Caco-2 (cell line): Measurements from ENCODE around the gene FATE1. TPM values are rescaled to one million over a fixed set of nuclear protein-coding genes. Genes with fewer than 3 reads are reported as not detected.

ENCODE experiments used
- BruUV-seq: library from RNA; stranded (reverse); fragments of 400-500 nt; replicated peaks from 2 replicates; lab custom pipeline; 2021; lab: Mats Ljungman, UMichigan
- CTCF ChIA-PET: fragments of 300-600 bp; sonication (Branson Sonifier 250); formaldehyde crosslinking; loops from one replicate; lab custom pipeline; 2022; ENCODE audit warnings: antibody characterized with exemption; lab: Charles Lee
- POLR2A ChIA-PET: fragments of 300-600 bp; sonication (Branson Sonifier 250); formaldehyde crosslinking; loops from one replicate; lab custom pipeline; 2022; ENCODE audit warnings: antibody characterized with exemption; lab: Charles Lee
- DNase-seq, 2 experiments: peaks; one replicate each; pipeline versions ENCODE4 v3.0.0 to v3.0.0-alpha.2; 2020 to 2022
- H3K27me3 ChIP-seq: replicated peaks from 2 replicates; pipeline ENCODE4 v1.6.0; 2011; ENCODE audit warnings: low read length; ENCODE audit not compliant: control insufficient read depth, insufficient read depth
- H3K36me3 ChIP-seq: 2 replicates; pipeline ENCODE4 v1.5.1; 2011; ENCODE audit warnings: low read length; ENCODE audit not compliant: control insufficient read depth, insufficient read depth
- H3K4me1 ChIP-seq: fragments of 250-450 bp; sonication (Bioruptor Pico); 2 replicates; pipeline ENCODE4 v1.5.1; 2020; ENCODE audit warnings: mild to moderate bottlenecking
- H3K4me3 ChIP-seq: 2 replicates; pipeline ENCODE4 v1.5.1; 2011; ENCODE audit warnings: low read depth, mild to moderate bottlenecking, control low read depth, low read length
- H3K9me3 ChIP-seq: fragments of 250-450 bp; sonication (Bioruptor Pico); 2 replicates; pipeline ENCODE4 v1.5.1; 2020; ENCODE audit warnings: mild to moderate bottlenecking, moderate library complexity
- H3K27ac Mint-ChIP-seq: one replicate; pipeline ENCODE4 v1.8.0; 2022; ENCODE audit warnings: mixed read lengths; ENCODE audit not compliant: unreplicated experiment
- H3K27me3 Mint-ChIP-seq: one replicate; pipeline ENCODE4 v1.8.0; 2022; ENCODE audit warnings: mixed read lengths; ENCODE audit not compliant: insufficient read depth, unreplicated experiment
- H3K36me3 Mint-ChIP-seq: one replicate; pipeline ENCODE4 v1.8.0; 2022; ENCODE audit warnings: mild to moderate bottlenecking, mixed read lengths; ENCODE audit not compliant: insufficient read depth, unreplicated experiment
- H3K4me1 Mint-ChIP-seq: one replicate; pipeline ENCODE4 v1.8.0; 2022; ENCODE audit warnings: low read depth, mixed read lengths; ENCODE audit not compliant: unreplicated experiment
- H3K4me3 Mint-ChIP-seq: one replicate; pipeline ENCODE4 v1.8.0; 2022; ENCODE audit warnings: mild to moderate bottlenecking, moderate library complexity, mixed read lengths; ENCODE audit not compliant: unreplicated experiment
- H3K9me3 Mint-ChIP-seq: one replicate; pipeline ENCODE4 v1.8.0; 2022; ENCODE audit warnings: mixed read lengths; ENCODE audit not compliant: unreplicated experiment
- CTCF ChIP-seq, 2 experiments: fragments of 200-600 bp in 1 of 2; IDR thresholded peaks; 1 replicate in 1 of 2; 2 replicates in 1 of 2; pipeline versions ENCODE4 v1.5.1 to v1.8.0; 2011 to 2022; ENCODE audit warnings: antibody characterized with exemption in 1 of 2, control low read depth in 1 of 2, inconsistent platforms in 1 of 2, low read depth in 1 of 2, low read length in 1 of 2, mild to moderate bottlenecking in 1 of 2, moderate library complexity in 1 of 2; ENCODE audit not compliant: insufficient read depth in 1 of 2, severe bottlenecking in 1 of 2, unreplicated experiment in 1 of 2
- intact Hi-C: fragments of 100-400 bp; cut with micrococcal nuclease; formaldehyde crosslinking; loops from one replicate; pipeline ENCODE4 v1.10.0; 2022; ENCODE audit not compliant: unreplicated experiment
- total RNA-seq: library from RNA; stranded (reverse); gene quantifications from 2 replicates; pipeline ENCODE4 v1.2.3, GENCODE V29; 2022

FATE1 gene
- total RNA-seq, 1 experiment from 2014 or later = not detected

GRCh38 chrX:151702026-151702714, 13.7 kb upstream of the FATE1 start:
- intact Hi-C loops = no loop called here
- no peak overlapping the region for H3K4me3 Mint-ChIP-seq
- H3K9me3 Mint-ChIP-seq = no peaks in the 10 kb centered on the region
- no peaks in the 10 kb centered on the region for H3K36me3 ChIP-seq
- no peak overlapping the region for H3K4me3 ChIP-seq
- H3K9me3 ChIP-seq = no peaks in the 10 kb centered on the region
- no peaks in the 10 kb centered on the region; the same call in 1 of the 2 replicates for H3K27me3 ChIP-seq
- H3K36me3 Mint-ChIP-seq = no peaks in the 10 kb centered on the region
- H3K4me1 ChIP-seq = no peaks in the 10 kb centered on the region
- no peak for DNase-seq
- no peak overlapping the region for H3K27ac Mint-ChIP-seq
- no peaks in the 10 kb centered on the region for H3K4me1 Mint-ChIP-seq
- no TSS peak for BruUV-seq
- H3K27me3 Mint-ChIP-seq = no peaks in the 10 kb centered on the region
- TF ChIP-seq CTCF (IDR thresholded peaks at IDR 0.05; ENCODE audit: insufficient read depth in 1 of 2, low read depth in 1 of 2, low read length in 1 of 2, severe bottlenecking in 1 of 2, unreplicated experiment in 1 of 2) = no peak
- ChIA-PET CTCF (no interaction called here), POLR2A (no interaction called here)

DNA sequence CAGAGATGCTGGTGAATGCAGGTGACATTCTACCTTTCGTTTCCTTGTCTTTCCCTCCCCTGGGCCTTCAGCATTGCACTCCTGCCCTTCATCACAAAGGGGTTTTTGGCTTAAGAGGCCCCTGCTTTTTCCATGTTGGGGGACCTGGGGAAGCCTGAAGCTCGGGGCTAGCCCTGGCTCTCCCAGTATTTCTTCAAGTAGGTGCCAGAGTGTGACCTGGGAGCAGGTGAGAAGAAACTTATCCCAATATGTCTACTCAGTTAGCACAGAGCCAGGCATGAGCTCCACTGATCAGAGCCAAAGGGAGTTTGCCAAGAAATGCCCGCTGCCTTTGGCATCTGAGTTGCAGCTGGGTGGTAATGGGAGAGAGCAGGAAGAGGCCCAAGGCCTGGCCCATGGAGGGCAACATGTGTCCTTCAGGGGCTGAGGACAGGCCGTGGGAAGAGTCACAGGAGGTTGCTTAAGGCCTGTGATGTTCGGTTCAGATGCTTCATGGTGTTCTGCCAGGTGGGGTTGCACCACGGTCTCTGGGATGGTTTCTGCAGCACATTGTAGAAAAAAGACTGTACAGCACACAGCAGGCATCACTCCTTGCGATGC, 13.0 kb upstream of the FATE1 start:
- Mint-ChIP-seq H3K27ac (no peak overlapping the region), H3K4me1 (no peaks in the 10 kb centered on the region), H3K36me3 (no peaks in the 10 kb centered on the region), H3K27me3 (no peaks in the 10 kb centered on the region), H3K4me3 (no peak overlapping the region), H3K9me3 (no peaks in the 10 kb centered on the region)
- Histone ChIP-seq H3K36me3 (no peaks in the 10 kb centered on the region), H3K27me3 (no peaks in the 10 kb centered on the region; the same call in 1 of the 2 replicates), H3K4me1 (no peaks in the 10 kb centered on the region), H3K9me3 (no peaks in the 10 kb centered on the region), H3K4me3 (no peak overlapping the region)
- intact Hi-C loops = no loop called here
- POLR2A ChIA-PET = no interaction called here
- no TSS peak for BruUV-seq
- no peak for TF ChIP-seq CTCF (IDR thresholded peaks at IDR 0.05; ENCODE audit: insufficient read depth in 1 of 2, low read depth in 1 of 2, low read length in 1 of 2, severe bottlenecking in 1 of 2, unreplicated experiment in 1 of 2)
- DNase-seq = no peak
- CTCF ChIA-PET = no interaction called here

DNA sequence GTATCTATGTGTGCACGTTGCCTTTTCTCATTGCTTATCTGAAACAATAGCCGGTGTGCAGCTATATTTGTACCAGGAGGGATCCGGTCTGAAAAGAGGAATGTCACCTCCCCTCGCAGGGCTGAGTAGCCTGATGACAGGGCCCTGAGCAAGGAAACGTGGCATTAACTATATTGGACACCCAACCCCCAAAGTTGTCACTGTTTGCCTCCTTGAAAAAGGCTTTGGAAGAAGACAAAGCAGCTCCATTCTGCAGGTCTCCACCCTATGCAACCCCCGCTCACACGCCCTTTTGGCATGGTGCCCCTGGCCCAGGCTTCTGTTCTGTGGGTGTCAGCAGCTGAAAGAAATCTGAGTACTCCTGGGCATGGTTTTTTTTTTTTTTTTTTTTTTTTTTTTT, 12.3 kb upstream of the FATE1 start:
- no peaks in the 10 kb centered on the region for H3K36me3 ChIP-seq
- TF ChIP-seq CTCF (IDR thresholded peaks at IDR 0.05; ENCODE audit: insufficient read depth in 1 of 2, low read depth in 1 of 2, low read length in 1 of 2, severe bottlenecking in 1 of 2, unreplicated experiment in 1 of 2) = no peak
- H3K9me3 ChIP-seq = no peaks in the 10 kb centered on the region
- POLR2A ChIA-PET = no interaction called here
- Mint-ChIP-seq H3K27me3 (no peaks in the 10 kb centered on the region), H3K27ac (no peak overlapping the region), H3K4me1 (no peaks in the 10 kb centered on the region), H3K36me3 (no peaks in the 10 kb centered on the region), H3K9me3 (no peaks in the 10 kb centered on the region), H3K4me3 (no peak overlapping the region)
- intact Hi-C loops = no loop called here
- BruUV-seq = no TSS peak
- CTCF ChIA-PET = no interaction called here
- no peaks in the 10 kb centered on the region; the same call in 1 of the 2 replicates for H3K27me3 ChIP-seq
- H3K4me1 ChIP-seq = no peaks in the 10 kb centered on the region
- H3K4me3 ChIP-seq = no peak overlapping the region
- no peak for DNase-seq
